NCI-H128 (cell line): ENCODE data around the gene EVC2.

Experiments
- DNase-seq: peaks from one replicate; lab custom pipeline; 2025; ENCODE audit not compliant: unreplicated experiment; lab: John Stamatoyannopoulos, UW

EVC2 gene

GRCh38 chr4:5708449-5709206, at the start of gene EVC2:
TSS of gene EVC2 (minus strand) at chr4:5708559. CDS start at chr4:5708513, 46 bp downstream.
- DNase-seq, result no peak

- DNase-seq, result no peak
Observed at GRCh38 chr4:5757954-5758353, 49.6 kb upstream of the EVC2 start.

- no peak for DNase-seq
Observed at GRCh38 chr4:5757536-5757935, 49.2 kb upstream of the EVC2 start.

- DNase-seq, result no peak
Observed at GRCh38 chr4:5757091-5757490, 48.7 kb upstream of the EVC2 start.

GRCh38 chr4:5756271-5756670, 47.9 kb upstream of the EVC2 start:
- DNase-seq, result no peak

- no peak for DNase-seq
Observed at GRCh38 chr4:5755679-5756078, 47.3 kb upstream of the EVC2 start.

- no peak for DNase-seq
Observed at GRCh38 chr4:5755161-5755560, 46.8 kb upstream of the EVC2 start.

- DNase-seq, result no peak
Observed at GRCh38 chr4:5754529-5754881, 46.1 kb upstream of the EVC2 start.

GRCh38 chr4:5753766-5754528, 45.6 kb upstream of the EVC2 start:
- DNase-seq, result no peak

GRCh38 chr4:5753366-5753765, 45.0 kb upstream of the EVC2 start:
- DNase-seq, result no peak

- no peak for DNase-seq
Observed at GRCh38 chr4:5752376-5753184, 44.2 kb upstream of the EVC2 start.

- DNase-seq, result no peak
Observed at GRCh38 chr4:5751666-5752375, 43.5 kb upstream of the EVC2 start.

- no peak for DNase-seq
Observed at GRCh38 chr4:5750946-5751665, 42.7 kb upstream of the EVC2 start.

- DNase-seq, result no peak
Observed at GRCh38 chr4:5750052-5750945, 41.9 kb upstream of the EVC2 start.

- no peak for DNase-seq
Observed at GRCh38 chr4:5749568-5749967, 41.2 kb upstream of the EVC2 start.

GRCh38 chr4:5747738-5748375, 39.5 kb upstream of the EVC2 start:
- DNase-seq, result no peak

GRCh38 chr4:5746829-5747737, 38.7 kb upstream of the EVC2 start:
- no peak for DNase-seq

- no peak for DNase-seq
Observed at GRCh38 chr4:5746250-5746649, 37.9 kb upstream of the EVC2 start.
